ENCODE measurements around the gene RTEL1.

- TF ChIP-seq REST (IDR thresholded peaks at IDR 0.05; ENCODE audit: low read depth) (no peak), CTCF (IDR thresholded peaks at IDR 0.05 in 2 of 3, conservative IDR thresholded peaks at IDR 0.05 in 1 of 3; ENCODE audit: borderline replicate concordance in 1 of 3, insufficient read depth in 1 of 3, low read depth in 2 of 3, low read length in 2 of 3) (no peak), POLR2AphosphoS5 (IDR thresholded peaks at IDR 0.05; ENCODE audit: low read depth, low read length) (no peak), ZNF274 (IDR thresholded peaks at IDR 0.05; ENCODE audit: low read depth, low read length) (no peak), EZH2 (IDR thresholded peaks at IDR 0.05) (no peak), EGR1 (IDR thresholded peaks at IDR 0.05; ENCODE audit: low read depth) (no peak), POLR2A (IDR thresholded peaks at IDR 0.05; ENCODE audit: borderline replicate concordance, extremely low read depth, insufficient read depth, insufficient read length) (no peak), SIN3A (IDR thresholded peaks at IDR 0.05; ENCODE audit: low read depth) (no peak), RAD21 (IDR thresholded peaks at IDR 0.05; ENCODE audit: low read depth) (no peak)
Measured at GRCh38 chr20:63690003-63690897, 32.1 kb downstream of the RTEL1 start.

Data from HCT116 (cell line).